HG02623 (cell line): ENCODE measurements around the gene ROR2.
A peak's percentile ranks its signal among the peaks of the same experiment; 100 is the strongest.

ENCODE experiments used
- ATAC-seq: cut with Tn5 transposase; IDR thresholded peaks from one replicate; pipeline ENCODE4 v1.9.1; 2021; ENCODE audit warnings: moderate library complexity; ENCODE audit not compliant: unreplicated experiment

The ROR2 gene

DNA sequence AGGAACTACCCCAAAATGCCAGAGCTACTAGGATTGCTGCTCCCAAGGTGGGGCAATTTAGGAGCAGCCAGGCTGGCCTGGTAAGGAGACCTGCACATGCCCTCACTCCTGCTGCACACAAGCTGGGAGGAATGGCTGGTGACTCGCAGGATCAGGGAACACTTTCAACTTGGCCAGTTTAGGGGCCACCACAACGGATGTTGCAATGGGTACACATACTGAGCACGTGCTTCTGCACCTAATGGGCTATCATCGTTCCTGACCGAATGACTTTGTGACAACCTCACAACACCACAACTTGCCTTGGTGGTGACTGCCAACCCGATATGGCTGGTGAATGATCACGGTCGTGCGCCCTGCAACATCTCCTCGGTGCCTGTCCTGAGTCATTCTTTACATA, 172.0 kb downstream of the ROR2 start:
- ATAC-seq: no peak

DNA sequence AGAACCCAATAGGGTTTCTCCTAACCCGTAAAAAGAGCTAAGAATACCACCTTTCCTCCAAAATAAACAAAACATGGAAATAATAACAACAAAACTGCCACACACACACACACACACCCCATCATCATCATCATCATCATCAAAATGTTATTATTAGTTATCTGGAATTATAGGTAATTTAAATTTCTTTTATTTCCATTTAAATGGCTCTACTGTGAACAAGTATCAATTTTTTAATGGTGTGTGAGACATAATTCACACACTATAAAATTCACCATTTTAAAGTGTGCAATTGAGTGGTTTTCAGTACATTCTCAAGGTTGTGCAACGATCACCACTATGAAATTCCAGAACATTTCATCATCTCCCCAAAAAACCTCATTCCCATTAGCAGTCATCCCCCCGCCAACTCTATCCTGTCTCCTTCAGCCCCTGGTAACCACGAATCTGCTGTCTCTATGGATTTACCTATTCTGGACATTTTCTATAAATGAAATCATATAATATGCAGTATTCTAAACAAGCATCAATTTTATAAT, 172.7 kb downstream of the ROR2 start:
- no peak for ATAC-seq

DNA sequence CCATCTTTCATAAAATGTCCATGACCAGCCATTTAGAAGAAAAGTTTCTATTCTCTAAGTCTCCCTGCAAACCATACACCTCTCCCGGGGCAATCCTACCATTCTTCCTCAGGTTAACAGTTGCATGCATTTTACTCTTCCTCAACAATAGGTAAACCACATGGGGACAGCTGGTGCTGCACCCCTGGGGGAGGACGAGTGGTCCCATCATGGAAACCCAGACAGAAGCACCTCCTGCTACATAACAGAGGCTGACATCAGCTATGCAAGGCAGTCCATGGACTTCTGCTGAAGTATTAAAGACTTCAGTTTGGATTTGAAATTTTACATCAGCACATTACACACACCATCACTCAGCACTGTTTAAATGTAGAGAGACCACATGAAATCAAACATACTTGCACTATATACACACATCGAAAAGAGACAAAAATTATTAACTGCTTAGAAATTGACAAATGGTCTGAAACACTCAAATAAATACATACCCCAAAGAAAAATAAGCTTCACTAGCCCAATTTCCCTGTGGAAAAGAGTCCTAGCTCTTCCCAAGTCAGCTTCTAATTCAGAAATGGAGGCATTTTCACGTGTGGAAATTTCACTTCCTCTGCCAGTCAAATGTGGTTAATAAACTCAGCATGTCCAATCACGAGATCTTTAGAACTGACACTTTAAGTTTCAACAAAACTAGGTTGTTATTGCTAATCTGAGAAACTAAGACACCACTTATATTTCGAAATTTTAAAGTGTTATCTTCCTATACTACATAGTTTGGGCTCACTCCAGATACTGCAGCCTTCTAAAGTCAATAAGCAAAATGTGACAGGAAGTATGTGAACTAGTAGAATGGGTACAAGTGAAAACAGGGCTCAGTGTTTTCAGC, 173.4 kb downstream of the ROR2 start:
- ATAC-seq: no peak

DNA sequence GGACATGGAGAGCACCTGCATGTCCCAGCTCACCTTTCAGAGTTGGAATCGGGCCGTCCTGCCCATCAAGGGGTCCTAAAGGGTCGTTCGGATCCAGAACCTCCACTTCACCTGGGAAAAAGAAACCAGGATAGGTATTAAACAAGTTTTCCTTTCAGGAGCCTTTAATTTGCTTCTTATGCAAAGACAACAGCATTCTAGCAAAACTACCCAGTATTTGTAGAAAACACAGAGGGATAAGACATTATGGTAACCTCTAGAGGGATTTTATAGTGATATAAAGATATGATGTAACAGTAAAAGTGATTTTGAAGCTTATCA, 174.4 kb downstream of the ROR2 start:
- ATAC-seq: no peak

GRCh38 chr9:91775011-91775707, 174.9 kb downstream of the ROR2 start:
- ATAC-seq: no peak

GRCh38 chr9:91773156-91773555, 176.9 kb downstream of the ROR2 start:
- no peak for ATAC-seq

GRCh38 chr9:91771864-91772263, 178.2 kb downstream of the ROR2 start:
- ATAC-seq: no peak

DNA sequence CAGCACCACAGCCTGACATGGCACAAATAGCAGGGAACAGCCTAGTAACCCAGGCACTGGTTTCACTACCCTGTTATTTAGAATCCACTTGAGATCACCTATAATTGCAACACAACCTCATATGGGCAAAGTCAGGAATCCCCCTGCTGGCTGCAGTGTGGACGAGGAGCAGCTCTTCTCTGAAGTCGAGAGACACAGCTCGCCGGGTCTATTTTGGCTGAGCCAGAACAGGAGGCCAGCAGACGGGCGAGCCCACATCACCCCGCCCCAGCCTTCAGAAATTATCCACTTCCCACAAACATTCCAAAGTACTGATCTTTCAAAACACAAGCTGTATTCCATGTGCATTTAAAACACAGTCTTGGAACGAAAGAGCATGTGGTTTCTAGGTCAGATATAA, 179.0 kb downstream of the ROR2 start:
- ATAC-seq: no peak

GRCh38 chr9:91770229-91770628, 179.8 kb downstream of the ROR2 start:
- no peak for ATAC-seq

- ATAC-seq: no peak
Measured at GRCh38 chr9:91768977-91769916, 180.8 kb downstream of the ROR2 start.

- no peak for ATAC-seq
Measured at GRCh38 chr9:91768507-91768906, 181.5 kb downstream of the ROR2 start.

- no peak for ATAC-seq
Measured at GRCh38 chr9:91766315-91767069, 183.5 kb downstream of the ROR2 start.

DNA sequence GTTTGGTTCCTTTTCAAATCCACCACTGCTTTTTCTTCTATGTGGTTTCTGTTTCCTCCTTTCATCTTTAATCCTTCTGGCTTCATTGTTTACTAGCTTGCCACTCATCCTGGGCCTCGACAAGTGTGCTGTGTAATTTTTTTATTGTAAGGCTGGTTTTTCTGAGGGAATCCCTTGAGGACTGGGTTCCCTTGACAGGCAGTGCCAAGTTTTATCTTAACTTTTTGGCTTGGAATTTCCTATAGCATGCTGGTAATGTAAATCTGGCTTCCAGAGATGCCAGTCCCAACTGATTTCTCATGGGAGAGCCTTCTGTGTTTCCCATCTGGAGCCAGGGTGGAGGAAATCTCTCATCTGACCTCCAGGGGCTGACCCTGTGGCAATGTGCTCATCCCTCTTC, 184.7 kb downstream of the ROR2 start:
- no peak for ATAC-seq

DNA sequence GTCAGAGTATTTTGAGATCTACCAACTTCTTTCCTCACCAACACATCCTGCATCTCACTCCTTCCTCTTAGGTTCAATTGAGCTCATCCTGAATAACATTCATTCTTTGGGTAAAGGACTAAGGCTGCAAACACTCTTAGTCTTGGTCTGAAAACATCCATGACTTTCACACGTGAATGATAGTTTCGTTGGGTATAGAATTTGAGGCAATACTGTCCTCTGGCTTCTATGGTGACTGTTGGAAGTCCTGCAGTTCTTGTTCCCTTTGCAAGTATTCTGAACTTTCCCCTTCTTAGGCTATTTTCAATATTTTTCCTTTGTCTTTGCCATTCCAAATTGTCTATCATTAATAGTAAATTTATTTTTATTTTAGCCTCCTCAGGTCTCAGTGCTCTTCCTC, 185.4 kb downstream of the ROR2 start:
- no peak for ATAC-seq

DNA sequence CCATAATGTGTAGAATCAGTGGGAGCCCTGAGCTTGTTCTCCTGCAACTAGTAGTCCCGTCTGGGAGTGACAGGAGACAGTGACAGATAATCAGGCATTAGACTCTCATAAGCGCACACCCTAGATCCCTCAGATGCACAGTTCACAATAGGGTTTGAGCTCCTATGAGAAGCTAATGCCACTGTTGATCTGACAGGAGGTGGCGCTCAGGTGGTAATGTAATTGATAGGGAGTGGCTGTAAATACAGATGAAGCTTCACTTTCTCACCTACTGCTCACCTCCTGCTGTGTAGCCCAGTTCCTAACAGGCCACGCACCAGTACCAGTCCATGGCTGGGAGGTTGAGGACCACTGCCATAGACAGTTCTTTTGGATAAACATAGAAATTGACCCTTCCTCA, 188.7 kb downstream of the ROR2 start:
- ATAC-seq: no peak

DNA sequence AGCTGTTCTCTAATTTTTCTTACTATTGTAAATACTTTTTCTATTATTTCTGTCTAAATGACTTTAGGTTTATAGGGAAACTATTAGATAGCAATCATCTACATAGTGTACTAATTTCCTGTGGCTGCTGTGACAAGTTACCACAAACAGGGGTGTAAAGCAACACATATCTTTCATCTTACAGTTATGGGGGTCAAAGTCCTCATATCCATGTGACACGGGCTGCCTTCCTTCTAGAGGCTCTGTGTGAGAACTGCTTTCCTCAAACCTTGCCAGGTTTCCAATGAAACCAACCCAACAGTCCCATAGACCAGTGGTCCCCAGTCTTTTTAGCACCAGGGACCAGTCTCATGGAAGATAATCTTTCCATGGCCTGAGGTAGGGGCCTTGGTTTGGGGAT, 189.1 kb downstream of the ROR2 start:
- ATAC-seq: no peak

DNA sequence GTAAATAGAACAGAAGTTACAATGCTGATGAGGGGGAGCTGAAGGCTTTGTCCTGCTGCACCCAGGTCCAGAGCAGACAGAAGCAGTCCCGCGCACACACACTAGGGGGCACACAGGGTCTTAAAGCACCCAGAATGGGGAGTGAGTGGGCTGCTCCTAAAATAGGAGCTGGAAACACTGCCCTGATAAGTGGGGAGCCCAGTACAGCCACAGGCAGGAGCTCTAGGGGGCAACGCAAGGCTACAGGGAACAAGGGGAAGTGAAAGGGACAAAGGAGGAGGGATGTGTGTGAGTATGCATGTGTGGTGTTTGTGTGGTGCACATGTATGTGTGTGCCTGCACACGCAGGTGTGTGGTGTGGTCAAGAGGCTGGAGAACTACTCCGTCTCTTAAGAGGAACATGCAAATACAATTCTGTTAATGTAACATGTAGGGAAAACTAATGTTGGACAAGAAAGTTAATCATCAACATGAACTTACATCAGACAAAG, 191.5 kb downstream of the ROR2 start:
- ATAC-seq: peak; percentile 67

GRCh38 chr9:91757782-91758181, 192.2 kb downstream of the ROR2 start:
- no peak for ATAC-seq

GRCh38 chr9:91756510-91756780, 193.6 kb downstream of the ROR2 start:
- ATAC-seq: no peak

DNA sequence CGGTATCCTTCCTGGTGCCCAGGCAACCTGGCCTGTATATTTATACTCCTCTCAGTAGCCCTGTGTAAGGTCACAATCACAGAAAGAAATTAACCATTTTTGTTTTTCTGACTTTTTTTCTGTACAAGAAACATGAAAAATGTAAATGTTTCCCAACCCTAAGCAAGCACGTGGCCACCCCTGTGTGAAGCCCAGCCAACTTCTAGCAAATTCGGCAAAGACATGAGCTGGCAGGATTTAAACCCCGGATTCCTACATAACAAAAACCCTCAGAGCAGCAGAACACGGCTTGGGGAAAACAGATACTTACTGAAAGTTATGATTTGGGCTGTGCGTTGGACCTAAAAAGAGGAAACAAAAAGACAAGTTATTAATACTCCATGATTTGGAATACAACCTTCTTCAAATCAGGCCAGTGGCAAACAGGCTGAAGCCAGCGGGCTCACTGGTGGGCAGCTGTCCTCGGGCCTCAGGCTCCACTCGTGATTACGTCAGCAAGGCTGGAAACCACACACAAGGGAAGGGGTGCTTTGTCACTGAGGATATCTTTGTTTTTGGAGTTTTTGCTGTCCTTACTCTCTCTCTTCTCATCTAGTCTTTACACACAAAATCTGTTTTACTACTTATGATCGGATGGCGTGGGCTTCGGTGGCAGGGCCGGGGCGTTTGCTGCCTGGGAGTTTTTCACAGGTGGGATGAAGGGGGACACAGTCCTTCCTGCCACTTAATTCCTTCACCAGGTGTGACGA, 194.1 kb downstream of the ROR2 start:
- ATAC-seq: no peak
